Hindlimb muscle (tissue), 1 donor: Measurements from ENCODE around the gene SOX5. TPM values are rescaled to one million over a fixed set of nuclear protein-coding genes. Genes with fewer than 3 reads are reported as not detected.

Experiments used
- DNase-seq: peaks from one replicate; pipeline ENCODE4 v3.0.0-alpha.2; 2013
- polyA plus RNA-seq: library from polyadenylated mRNA; unstranded; fragments of 120-200 nt; gene quantifications from one replicate; pipeline ENCODE4 v1.2.1, GENCODE V29; 2013; ENCODE audit not compliant: insufficient read length

The SOX5 gene
- polyA plus RNA-seq, 1 donor, result 1.6 TPM

- DNase-seq, result no peak
These were observed 363.7 kb downstream of the SOX5 start for GRCh38 chr12:23585782-23586163.

- no peak for DNase-seq
These were observed 364.2 kb downstream of the SOX5 start for GRCh38 chr12:23585156-23585781.

GRCh38 chr12:23581913-23582312 lies 367.6 kb downstream of the SOX5 start:
- no peak for DNase-seq

GRCh38 chr12:23579257-23579656 lies 370.2 kb downstream of the SOX5 start:
- no peak for DNase-seq

- DNase-seq, result no peak
These were observed 373.1 kb downstream of the SOX5 start for GRCh38 chr12:23576372-23576771.

- DNase-seq, result no peak
These were observed 380.1 kb downstream of the SOX5 start for GRCh38 chr12:23569356-23569755.

GRCh38 chr12:23566133-23566532 lies 383.3 kb downstream of the SOX5 start:
- DNase-seq, result no peak

GRCh38 chr12:23564451-23565152 lies 384.9 kb downstream of the SOX5 start:
- DNase-seq, result no peak

- DNase-seq, result no peak
These were observed 387.8 kb downstream of the SOX5 start for GRCh38 chr12:23561364-23562345.

GRCh38 chr12:23560611-23561010 lies 388.9 kb downstream of the SOX5 start:
- no peak for DNase-seq

GRCh38 chr12:23559268-23559753 lies 390.2 kb downstream of the SOX5 start:
- no peak for DNase-seq

GRCh38 chr12:23556661-23557060 lies 392.8 kb downstream of the SOX5 start:
- no peak for DNase-seq

GRCh38 chr12:23555825-23556207 lies 393.7 kb downstream of the SOX5 start:
- DNase-seq, result no peak

GRCh38 chr12:23555180-23555824 lies 394.2 kb downstream of the SOX5 start:
- no peak for DNase-seq

GRCh38 chr12:23552417-23552816 lies 397.1 kb downstream of the SOX5 start:
- DNase-seq, result no peak

GRCh38 chr12:23550753-23551152 lies 398.7 kb downstream of the SOX5 start:
- DNase-seq, result no peak

GRCh38 chr12:23548742-23549141 lies 400.7 kb downstream of the SOX5 start:
- no peak for DNase-seq

- DNase-seq, result no peak
These were observed 402.7 kb downstream of the SOX5 start for GRCh38 chr12:23546756-23547155.

GRCh38 chr12:23543767-23544166 lies 405.7 kb downstream of the SOX5 start:
- DNase-seq, result no peak

GRCh38 chr12:23542187-23542586 lies 407.3 kb downstream of the SOX5 start:
- DNase-seq, result no peak

GRCh38 chr12:23540572-23540971 lies 408.9 kb downstream of the SOX5 start:
- DNase-seq, result no peak

- DNase-seq, result no peak
These were observed 413.2 kb downstream of the SOX5 start for GRCh38 chr12:23536293-23536692.

- no peak for DNase-seq
These were observed 414.0 kb downstream of the SOX5 start for GRCh38 chr12:23535441-23535840.
